Tibial nerve (tissue), 4 donors: Measurements from ENCODE around the gene C11orf65. TPM values are rescaled to one million over a fixed set of nuclear protein-coding genes. Genes with fewer than 3 reads are reported as not detected.
"Not testable (repeated sequence)": the region's sequence is repeated elsewhere in the genome, so short reads cannot be mapped to it uniquely, and the experiment has no call there.

ENCODE experiments used
- DNase-seq, 2 donors: peaks; one replicate each; pipeline ENCODE4 v3.0.0-alpha.2; 2019; ENCODE audit warnings: low spot score in 2 of 2
- H3K27ac ChIP-seq, 4 donors: fragments of 200-600 bp; sonication (generic) in 3 of 4; one replicate each; pipeline ENCODE4 v1.5.1; 2017 to 2019; ENCODE audit warnings: mild to moderate bottlenecking in 1 of 4
- H3K27me3 ChIP-seq, 2 donors: fragments of 200-600 bp; sonication (generic) in 1 of 2; one replicate each; pipeline versions ENCODE4 v1.5.1 to v1.6.0; 2017 to 2019
- H3K36me3 ChIP-seq, 3 donors: fragments of 200-600 bp; sonication (generic); one replicate each; pipeline ENCODE4 v1.5.1; 2018 to 2019
- H3K4me1 ChIP-seq, 4 donors: fragments of 200-600 bp; sonication (generic) in 3 of 4; one replicate each; pipeline ENCODE4 v1.5.1; 2017 to 2019
- H3K4me3 ChIP-seq, 4 donors: fragments of 200-600 bp; sonication (generic) in 3 of 4; one replicate each; pipeline ENCODE4 v1.5.1; 2017 to 2019; ENCODE audit warnings: mild to moderate bottlenecking in 1 of 4, moderate library complexity in 1 of 4
- H3K9me3 ChIP-seq, 4 donors: fragments of 200-600 bp; sonication (generic) in 3 of 4; one replicate each; pipeline ENCODE4 v1.5.1; 2017 to 2019
- CTCF ChIP-seq, 5 experiments: fragments of 200-600 bp in 3 of 5; fragments of 450-650 bp in 2 of 5; sonication (generic) in 3 of 5; IDR thresholded peaks; one replicate each; pipeline ENCODE4 v1.5.1; 2016 to 2019; ENCODE audit warnings: antibody characterized with exemption in 5 of 5, mild to moderate bottlenecking in 3 of 5, moderate library complexity in 2 of 5
- EP300 ChIP-seq, 2 donors: sonication (generic); formaldehyde crosslinking; IDR thresholded peaks; one replicate each; pipeline ENCODE4 v1.6.1; 2017; ENCODE audit warnings: antibody characterized with exemption in 2 of 2, mild to moderate bottlenecking in 1 of 2
- POLR2A ChIP-seq, 2 donors: fragments of 450-650 bp; IDR thresholded peaks; one replicate each; pipeline ENCODE4 v1.6.1; 2017; ENCODE audit warnings: antibody characterized with exemption in 2 of 2, mild to moderate bottlenecking in 2 of 2, moderate library complexity in 2 of 2
- WGBS, 2 donors: methylation state at CpG; one replicate each; pipeline ENCODE4 v1.1.5; 2018; 5-methylcytosine and 5-hydroxymethylcytosine counted together
- total RNA-seq, 4 donors: library from RNA; depleted of rRNA; stranded (reverse); fragments of >200 nt; gene quantifications; one replicate each; pipeline ENCODE4 v1.1.0, GENCODE V29; 2016

Gene C11orf65
- total RNA-seq, 4 donors from 2014 or later: 0.59 to 3.7 (median 0.84) TPM; not detected in 1

- Histone ChIP-seq H3K27ac (no peak overlapping the region), H3K4me1 (peaks cover 0 to 13% (median 5%) of the 10 kb centered on the region in 4 donors), H3K9me3 (no peaks in the 10 kb centered on the region), H3K27me3 (no peaks in the 10 kb centered on the region), H3K36me3 (peaks cover 0 to 6% (median 0%) of the 10 kb centered on the region in 3 donors), H3K4me3 (no peak overlapping the region)
- TF ChIP-seq CTCF (IDR thresholded peaks at IDR 0.05): no peak
- no peak for TF ChIP-seq POLR2A (IDR thresholded peaks at IDR 0.05)
- no peak for TF ChIP-seq EP300 (IDR thresholded peaks at IDR 0.05)
- no peak for DNase-seq
- 76 to 81% methylated on average over 1 of the region's 1 CpG for WGBS, 2 donors
Measured at GRCh38 chr11:108468478-108468864, 1.1 kb upstream of the C11orf65 start.

DNA sequence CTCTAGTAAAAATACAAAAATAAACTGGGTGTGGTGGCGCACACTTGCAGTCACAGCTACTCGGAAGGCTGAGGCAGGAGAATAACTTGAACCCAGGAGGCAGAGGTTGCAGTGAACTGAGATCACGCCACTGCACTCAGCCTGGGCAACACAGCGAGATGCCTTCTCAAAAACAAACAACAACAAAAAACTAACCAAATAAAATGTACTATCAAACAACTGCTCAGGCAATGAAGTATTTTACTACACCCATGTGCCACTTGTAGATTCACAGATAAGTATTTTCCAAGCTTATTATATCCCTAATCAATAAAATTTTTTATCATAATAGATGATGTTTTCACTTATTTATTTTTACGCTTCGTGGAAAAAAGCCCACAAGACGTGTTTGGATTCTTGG, 924 bp downstream of the C11orf65 start:
- Histone ChIP-seq H3K4me3 (peak overlapping the region; percentile 50 to 80 (median 74)), H3K9me3 (no peaks in the 10 kb centered on the region), H3K4me1 (peaks cover 0 to 13% (median 5%) of the 10 kb centered on the region in 4 donors), H3K36me3 (no peaks in the 10 kb centered on the region), H3K27me3 (no peaks in the 10 kb centered on the region), H3K27ac (peak overlapping the region; percentile 97 to 99 (median 97))
- WGBS, 2 donors: 55 to 59% methylated on average over 7 of the region's 7 CpGs
- no peak for DNase-seq
- TF ChIP-seq EP300 (IDR thresholded peaks at IDR 0.05) (no peak), POLR2A (IDR thresholded peaks at IDR 0.05) (no peak), CTCF (IDR thresholded peaks at IDR 0.05) (no peak)

DNA sequence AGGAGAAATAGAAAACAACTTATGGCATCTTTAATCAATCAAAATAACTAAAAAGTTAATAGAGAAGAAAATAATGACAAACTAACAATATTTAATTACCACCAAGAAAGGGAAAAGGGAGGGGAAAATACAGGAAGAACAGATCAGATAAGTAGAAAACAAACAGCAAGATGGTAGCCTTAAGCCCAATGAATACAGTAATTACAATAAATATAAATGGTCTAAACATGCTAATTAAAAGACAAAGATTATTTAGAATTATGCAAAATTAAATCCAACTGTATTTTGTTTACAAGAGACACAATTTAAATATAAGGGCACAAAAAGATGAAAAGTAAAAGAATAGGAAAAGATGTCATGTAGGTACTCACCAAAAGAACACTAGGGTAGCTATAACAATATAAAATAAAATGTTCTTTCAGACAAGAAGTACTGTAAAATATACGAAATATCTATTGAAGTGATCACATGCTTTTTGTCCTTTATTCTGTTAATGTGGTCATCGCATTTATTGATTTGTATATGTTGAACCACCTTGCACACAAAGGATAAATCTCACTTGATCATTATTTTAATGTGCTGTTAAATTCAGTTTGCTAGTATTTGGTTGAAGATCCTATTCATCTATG, 14.0 kb downstream of the C11orf65 start:
- H3K27ac ChIP-seq: no peak overlapping the region
- DNase-seq: no peak
- TF ChIP-seq CTCF (IDR thresholded peaks at IDR 0.05) (no peak), EP300 (IDR thresholded peaks at IDR 0.05) (no peak), POLR2A (IDR thresholded peaks at IDR 0.05) (no peak)
- WGBS, 2 donors: 96 to 98% methylated on average over 2 of the region's 2 CpGs
- H3K9me3 ChIP-seq: peaks cover 0 to 40% (median 0%) of the 10 kb centered on the region in 4 donors
- H3K4me3 ChIP-seq: no peak overlapping the region
- no peaks in the 10 kb centered on the region for H3K27me3 ChIP-seq
- H3K4me1 ChIP-seq: no peaks in the 10 kb centered on the region
- no peaks in the 10 kb centered on the region for H3K36me3 ChIP-seq

- WGBS, 2 donors: 94 to 96% methylated on average over 4 of the region's 4 CpGs
- peaks cover 0 to 67% (median 5%) of the 10 kb centered on the region in 4 donors for H3K9me3 ChIP-seq
- H3K4me3 ChIP-seq, H3K27me3 ChIP-seq, H3K36me3 ChIP-seq, H3K27ac ChIP-seq, DNase-seq, H3K4me1 ChIP-seq: not testable (repeated sequence)
Measured at GRCh38 chr11:108441445-108441844, 25.9 kb downstream of the C11orf65 start.

DNA sequence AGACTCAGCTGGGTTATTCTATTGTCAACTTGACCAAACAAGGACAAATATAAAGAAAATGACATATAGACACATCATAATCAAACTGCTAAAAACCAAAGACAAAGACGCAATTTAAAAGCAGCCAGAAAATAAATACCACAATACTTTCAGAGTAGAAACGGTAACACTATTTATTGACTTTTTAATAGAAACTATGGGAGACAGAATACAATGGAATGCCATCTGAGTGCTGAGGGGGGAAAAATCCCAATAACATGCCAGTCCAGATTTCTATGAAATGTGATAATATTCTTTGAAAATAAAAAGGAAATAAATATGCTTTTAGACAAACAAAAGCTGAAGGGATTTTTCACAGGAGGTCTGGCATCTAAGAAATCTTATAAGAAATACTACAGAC, 30.7 kb downstream of the C11orf65 start:
- Histone ChIP-seq H3K9me3 (peaks cover 0 to 46% (median 6%) of the 10 kb centered on the region in 4 donors), H3K27ac (no peak overlapping the region), H3K4me1 (no peaks in the 10 kb centered on the region), H3K4me3 (no peak overlapping the region), H3K27me3 (no peaks in the 10 kb centered on the region), H3K36me3 (no peaks in the 10 kb centered on the region)
- DNase-seq: no peak
- 97 to 98% methylated on average over 2 of the region's 2 CpGs for WGBS, 2 donors
- TF ChIP-seq POLR2A (IDR thresholded peaks at IDR 0.05) (no peak), EP300 (IDR thresholded peaks at IDR 0.05) (no peak), CTCF (IDR thresholded peaks at IDR 0.05) (no peak)
